ENCODE data around the gene DDX21.
A peak's percentile ranks its signal among the peaks of the same experiment; 100 is the strongest.
"Not testable (repeated sequence)": the region's sequence is repeated elsewhere in the genome, so short reads cannot be mapped to it uniquely, and the experiment has no call there.

Gene DDX21

GRCh38 chr10:68955832-68956532 is at the start of gene DDX21:
DDX21 (plus strand) TSS chr10:68956170; CDS start chr10:68956226, 56 bp downstream.
- peak; percentile 52 for TF ChIP-seq CTCF (IDR thresholded peaks at IDR 0.05; ENCODE audit: low read depth, low read length)
- peak within 1 kb of the TSS; percentile 98 to 99 for H3K4me3 ChIP-seq (replicated peaks in 1 of 2; ENCODE audit: low read depth in 2 of 2, low read length in 2 of 2)
- DNase-seq (ENCODE audit: low read depth in 2 of 2) = peak; percentile 93 to 94

GRCh38 chr10:68924593-68924992 is 31.4 kb upstream of the DDX21 start:
- DNase-seq (ENCODE audit: low read depth in 2 of 2) = peak; percentile 9 to 18
- no peak for TF ChIP-seq CTCF (IDR thresholded peaks at IDR 0.05; ENCODE audit: low read depth, low read length)
- no peak overlapping the region for H3K4me3 ChIP-seq (replicated peaks in 1 of 2; ENCODE audit: low read depth in 2 of 2, low read length in 2 of 2)

- H3K4me3 ChIP-seq (replicated peaks in 1 of 2; ENCODE audit: low read depth in 2 of 2, low read length in 2 of 2) = no peak overlapping the region
- DNase-seq (ENCODE audit: low read depth in 2 of 2) = no peak
- TF ChIP-seq CTCF (IDR thresholded peaks at IDR 0.05; ENCODE audit: low read depth, low read length) = no peak
These were observed 30.5 kb upstream of the DDX21 start for GRCh38 chr10:68925489-68925888.

- DNase-seq (ENCODE audit: low read depth in 2 of 2) = not testable (repeated sequence)
These were observed 26.8 kb upstream of the DDX21 start for GRCh38 chr10:68929157-68929556.

GRCh38 chr10:68929888-68930287 is 26.1 kb upstream of the DDX21 start:
- not testable (repeated sequence) for H3K4me3 ChIP-seq (replicated peaks in 1 of 2; ENCODE audit: low read depth in 2 of 2, low read length in 2 of 2); DNase-seq (ENCODE audit: low read depth in 2 of 2)

More at GRCh38 chr10:68929157-68929556, 26.8 kb upstream of the DDX21 start:
- H3K4me3 ChIP-seq (replicated peaks in 1 of 2; ENCODE audit: low read depth in 2 of 2, low read length in 2 of 2) = not testable (repeated sequence)

- DNase-seq (ENCODE audit: low read depth in 2 of 2); H3K4me3 ChIP-seq (replicated peaks in 1 of 2; ENCODE audit: low read depth in 2 of 2, low read length in 2 of 2): not testable (repeated sequence)
These were observed 23.1 kb upstream of the DDX21 start for GRCh38 chr10:68932860-68933259.

GRCh38 chr10:68934994-68935393 is 21.0 kb upstream of the DDX21 start:
- no peak for DNase-seq (ENCODE audit: low read depth in 2 of 2)
- no peak overlapping the region for H3K4me3 ChIP-seq (replicated peaks in 1 of 2; ENCODE audit: low read depth in 2 of 2, low read length in 2 of 2)
- no peak for TF ChIP-seq CTCF (IDR thresholded peaks at IDR 0.05; ENCODE audit: low read depth, low read length)

GRCh38 chr10:68938117-68938516 is 17.9 kb upstream of the DDX21 start:
- DNase-seq (ENCODE audit: low read depth in 2 of 2) = peak; percentile 13 to 19
- no peak overlapping the region for H3K4me3 ChIP-seq (replicated peaks in 1 of 2; ENCODE audit: low read depth in 2 of 2, low read length in 2 of 2)
- no peak for TF ChIP-seq CTCF (IDR thresholded peaks at IDR 0.05; ENCODE audit: low read depth, low read length)

Measured in cardiac fibroblast (primary cell).